Camera-type eye (tissue), 1 donor: ENCODE results near the gene PALS1. TPM values are rescaled to one million over a fixed set of nuclear protein-coding genes. Genes with fewer than 3 reads are reported as not detected.

Experiments used
- total RNA-seq: library from RNA; depleted of rRNA; stranded (reverse); fragments of >200 nt; gene quantifications from one replicate; pipeline ENCODE4 v1.2.3, GENCODE V29; 2014

Gene PALS1
- total RNA-seq, result 49.1 TPM

GRCh38 chr14:67241411-67242167 lies at the start of gene PALS1:
Gene PALS1 (plus strand): TSS chr14:67241435. CDS start chr14:67279171, 37,736 bp downstream.

Other genes with a start within 250 kb of the PALS1 start
- 0.22 TPM for gene GARIN2, start 52.0 kb upstream of the PALS1 start, total RNA-seq
- gene ATP6V1D, start 118.4 kb downstream of the PALS1 start, total RNA-seq, result 117 TPM
- gene EIF2S1, start 118.9 kb downstream of the PALS1 start, total RNA-seq, result 107 TPM
- gene PLEK2, start 170.7 kb downstream of the PALS1 start, total RNA-seq, result 3.0 TPM
- gene TMEM229B, start 247.3 kb downstream of the PALS1 start, total RNA-seq, result 7.0 TPM